T-helper 2 cell treated with Interferon-gamma antibody and Interleukin-4, amounts not matched to agents 100 ng/mL and 5 ng/mL, for 36 hours (primary cell): ENCODE measurements around the gene SART1. TPM values are rescaled to one million over a fixed set of nuclear protein-coding genes. Genes with fewer than 3 reads are reported as not detected.
"Not testable (repeated sequence)": the region's sequence is repeated elsewhere in the genome, so short reads cannot be mapped to it uniquely, and the experiment has no call there.

Experiments
- intact Hi-C: fragments of 100-400 bp; cut with micrococcal nuclease; formaldehyde crosslinking; loops from one replicate; pipeline ENCODE4 v1.15.1; 2023
- total RNA-seq: library from RNA; stranded (reverse); gene quantifications from 2 replicates; pipeline ENCODE4 v1.2.3, GENCODE V29; 2022

Gene SART1
- total RNA-seq, 1 donor from 2014 or later: 88.8 TPM

GRCh38 chr11:65931773-65932557 is 29.6 kb upstream of the SART1 start:
- intact Hi-C loops: no loop called here

DNA sequence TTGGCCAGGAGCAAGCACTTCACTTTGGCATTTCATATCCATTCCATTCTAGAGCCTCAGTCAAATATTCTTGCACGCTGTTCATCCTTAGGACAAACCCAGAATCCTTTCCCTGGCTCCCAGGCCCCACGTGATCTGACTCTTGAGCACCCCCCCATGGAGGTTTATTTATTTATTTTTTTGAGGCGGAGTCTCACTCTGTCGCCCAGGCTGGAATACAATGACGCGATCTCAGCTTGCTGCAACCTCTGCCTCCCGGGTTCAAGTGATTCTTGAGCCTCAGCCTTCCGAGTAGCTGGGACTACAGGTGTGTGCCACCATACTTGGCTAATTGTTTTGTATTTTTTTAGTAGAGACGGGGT is 29.0 kb upstream of the SART1 start:
- intact Hi-C loops: no loop called here

- intact Hi-C loops: no loop called here
These were observed 27.5 kb upstream of the SART1 start for GRCh38 chr11:65934014-65934413.

- intact Hi-C loops: no loop called here
These were observed 23.8 kb upstream of the SART1 start for GRCh38 chr11:65937766-65938165.

DNA sequence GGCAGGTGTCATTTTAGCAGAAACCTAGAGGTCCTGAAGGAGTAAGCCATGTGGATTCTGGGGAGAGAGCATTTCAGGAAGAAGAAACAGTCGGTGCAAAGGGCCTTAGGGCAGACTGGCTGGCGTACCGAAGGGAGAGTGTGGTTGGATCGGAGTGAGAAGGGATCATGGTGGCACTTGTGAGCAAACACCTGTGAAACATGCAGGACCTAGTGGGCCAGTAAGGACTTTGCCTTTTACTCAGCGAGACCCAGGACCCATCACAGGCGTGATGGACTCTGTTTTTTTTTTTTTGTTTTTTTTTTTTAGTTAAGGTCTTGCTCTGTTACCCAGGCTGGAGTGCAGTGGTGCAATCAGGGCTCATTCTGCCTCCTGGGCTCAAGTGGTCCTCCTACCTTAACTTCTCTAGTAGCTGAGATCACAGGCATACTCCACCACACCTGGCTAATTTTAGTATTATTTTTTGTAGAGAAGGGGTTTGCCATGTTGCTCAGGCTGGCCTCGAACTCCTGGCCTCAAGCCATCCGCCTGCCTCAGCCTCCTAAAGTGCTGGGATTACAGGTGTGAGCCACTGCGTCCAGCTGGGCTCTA is 19.7 kb upstream of the SART1 start:
- intact Hi-C loops: no loop called here

DNA sequence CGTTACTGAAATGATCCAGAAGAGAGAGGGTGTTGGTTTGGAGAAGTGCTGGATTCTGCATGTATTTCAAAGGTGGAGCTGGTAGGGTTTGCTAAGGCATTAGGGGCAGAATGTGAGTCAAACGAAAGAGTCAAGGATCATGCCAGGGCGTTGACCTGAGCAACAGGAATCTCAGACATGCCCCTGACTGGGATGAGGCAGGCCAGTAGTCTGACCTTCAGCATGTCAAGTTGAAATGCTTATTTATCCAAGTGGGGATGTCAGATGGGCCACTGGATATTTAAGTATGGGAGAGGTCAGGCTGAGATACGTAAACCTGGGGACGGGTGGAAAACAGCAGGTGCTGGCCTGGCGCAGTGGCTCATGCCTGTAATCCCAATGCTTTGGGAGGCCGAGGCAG is 19.0 kb upstream of the SART1 start:
- intact Hi-C loops: no loop called here

DNA sequence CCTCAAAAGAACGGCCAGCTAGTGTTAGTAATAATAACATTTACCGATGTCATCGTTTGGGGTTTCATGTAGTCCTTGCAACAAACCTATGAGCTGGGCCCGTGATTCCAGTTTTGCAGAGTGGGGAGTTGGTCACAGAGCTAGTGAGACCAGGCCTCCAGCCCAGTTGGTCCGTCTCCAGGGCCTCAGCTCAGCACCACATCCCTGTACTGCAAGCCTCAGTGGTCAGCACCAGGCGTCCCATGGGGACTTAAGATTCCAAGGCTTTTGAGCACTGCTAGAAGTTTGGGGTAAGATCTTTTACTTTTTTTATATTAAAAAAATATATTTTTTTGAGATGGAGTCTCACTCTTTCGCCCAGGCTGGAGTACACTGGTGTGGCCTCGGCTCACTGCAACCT is 17.3 kb upstream of the SART1 start:
- intact Hi-C loops: no loop called here

DNA sequence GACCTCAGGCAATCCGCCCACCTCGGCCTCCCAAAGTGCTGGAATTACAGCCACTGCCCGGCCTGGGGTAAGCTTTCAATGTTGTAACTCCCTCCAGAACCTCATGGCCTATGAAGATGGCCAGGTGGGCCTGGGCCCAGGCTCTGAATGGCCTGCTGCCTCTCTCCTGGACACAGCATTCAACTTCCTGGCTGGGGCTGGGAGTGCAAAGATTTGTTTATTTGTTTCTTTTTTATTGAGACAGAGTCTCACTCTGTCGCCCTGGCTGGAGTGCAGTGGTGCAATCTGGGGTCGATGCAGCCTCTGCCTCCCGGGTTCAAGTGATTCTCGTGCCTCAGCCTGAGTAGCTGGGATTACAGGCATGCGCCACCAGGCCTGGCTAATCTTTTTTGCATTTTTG is 16.8 kb upstream of the SART1 start:
- intact Hi-C loops: no loop called here

DNA sequence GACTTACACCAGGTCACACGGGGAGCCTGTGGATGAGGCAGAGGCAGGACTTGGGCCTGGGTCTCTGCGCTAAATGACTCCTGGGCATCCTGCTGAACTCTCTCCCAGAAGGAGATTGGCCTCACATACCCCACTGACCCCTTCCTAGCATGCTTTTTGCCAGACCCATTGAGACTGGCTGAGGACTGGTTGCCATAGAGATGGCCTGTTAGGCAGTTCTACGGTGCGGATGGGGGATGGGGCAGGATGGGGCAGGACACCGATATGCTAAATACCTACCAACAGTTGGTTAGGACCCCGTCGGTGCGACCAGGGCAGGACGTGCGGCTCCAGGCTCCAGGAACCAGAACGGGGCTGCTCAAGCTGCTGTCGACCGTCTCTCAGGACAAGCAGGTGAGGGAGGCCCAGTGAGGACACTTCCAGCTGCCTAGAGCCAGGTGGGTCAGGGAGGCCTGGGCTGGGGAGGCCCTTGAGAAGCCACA is 16.1 kb upstream of the SART1 start, which contains the start of gene TSGA10IP:
TSS of gene TSGA10IP (plus strand) at position 51 of the 482 bp plus-strand sequence. CDS start at position 247, 196 bp downstream.
- intact Hi-C loops: no loop called here

DNA sequence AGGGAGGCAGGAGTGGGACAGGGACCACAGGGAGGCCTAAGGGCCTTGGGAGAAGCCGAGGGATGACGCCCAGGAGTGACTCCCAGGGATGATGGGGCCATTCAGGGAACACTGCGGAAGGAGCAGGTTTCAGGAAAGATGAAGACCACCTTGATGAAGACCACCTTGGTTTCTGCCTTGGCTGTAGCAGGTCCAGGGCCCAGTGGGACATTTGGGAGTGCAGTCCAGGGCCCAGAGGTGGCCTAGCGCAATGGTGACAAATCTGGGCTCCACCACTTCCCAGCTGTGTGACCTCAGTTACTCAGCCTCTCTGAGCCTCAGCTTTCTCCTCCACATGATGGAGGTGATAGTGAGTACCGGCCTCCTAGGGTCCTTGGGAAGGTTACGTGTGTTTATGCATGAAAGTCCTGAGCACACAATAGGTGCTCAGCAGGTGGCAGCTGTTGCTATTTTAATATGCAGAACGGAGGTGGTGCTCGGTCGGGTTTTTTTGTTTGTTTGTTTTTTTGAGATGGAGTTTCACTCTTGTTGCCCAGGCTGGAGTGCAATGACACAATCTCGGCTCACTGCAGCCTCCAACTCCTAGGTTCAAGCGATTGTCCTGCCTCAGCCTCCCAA is 15.5 kb upstream of the SART1 start:
- intact Hi-C loops: no loop called here

GRCh38 chr11:65946655-65947054 is 14.9 kb upstream of the SART1 start:
- intact Hi-C loops: no loop called here

DNA sequence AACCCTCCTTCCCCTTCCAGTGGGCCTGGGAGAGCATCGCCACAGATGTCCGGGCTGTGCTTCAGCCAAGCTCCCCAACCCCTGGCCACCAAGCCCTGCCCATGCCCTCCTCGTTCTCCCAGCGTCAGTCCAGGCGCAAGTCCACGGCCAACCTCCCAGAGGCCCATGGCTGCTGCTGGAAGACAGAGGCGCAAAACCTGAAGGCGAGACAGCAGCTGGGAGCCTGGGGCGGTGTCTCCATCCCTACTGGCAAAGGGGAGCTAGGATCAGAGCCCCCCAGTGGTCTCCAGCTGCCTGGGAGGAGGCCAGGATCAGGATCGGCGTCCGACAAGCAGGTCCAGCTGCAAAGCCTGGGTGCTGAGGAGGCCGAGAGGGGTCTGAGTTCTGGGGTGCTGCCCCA is 14.4 kb upstream of the SART1 start:
- intact Hi-C loops: no loop called here

- intact Hi-C loops: no loop called here
These were observed 13.9 kb upstream of the SART1 start for GRCh38 chr11:65947603-65948125.

DNA sequence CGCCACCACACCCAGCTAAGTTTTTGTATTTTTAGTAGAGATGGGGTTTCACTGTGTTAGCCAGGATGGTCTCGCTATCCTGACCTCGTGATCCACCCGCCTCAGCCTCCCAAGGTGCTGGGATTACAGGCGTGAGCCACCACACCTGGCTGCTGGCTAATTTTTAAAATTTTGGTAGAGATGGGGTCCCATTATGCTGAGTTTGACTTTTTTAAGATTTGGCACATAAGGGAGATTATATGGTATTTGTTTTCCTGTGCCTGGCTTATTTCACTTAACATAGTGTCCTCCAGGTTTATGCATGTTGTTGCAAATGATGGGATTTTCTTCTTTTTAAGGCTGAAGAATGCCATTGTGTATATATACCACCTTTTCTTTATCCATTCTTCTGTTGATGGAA is 10.8 kb upstream of the SART1 start:
- intact Hi-C loops: not testable (repeated sequence)

GRCh38 chr11:65951641-65952040 is 9.9 kb upstream of the SART1 start:
- intact Hi-C loops: not testable (repeated sequence)

DNA sequence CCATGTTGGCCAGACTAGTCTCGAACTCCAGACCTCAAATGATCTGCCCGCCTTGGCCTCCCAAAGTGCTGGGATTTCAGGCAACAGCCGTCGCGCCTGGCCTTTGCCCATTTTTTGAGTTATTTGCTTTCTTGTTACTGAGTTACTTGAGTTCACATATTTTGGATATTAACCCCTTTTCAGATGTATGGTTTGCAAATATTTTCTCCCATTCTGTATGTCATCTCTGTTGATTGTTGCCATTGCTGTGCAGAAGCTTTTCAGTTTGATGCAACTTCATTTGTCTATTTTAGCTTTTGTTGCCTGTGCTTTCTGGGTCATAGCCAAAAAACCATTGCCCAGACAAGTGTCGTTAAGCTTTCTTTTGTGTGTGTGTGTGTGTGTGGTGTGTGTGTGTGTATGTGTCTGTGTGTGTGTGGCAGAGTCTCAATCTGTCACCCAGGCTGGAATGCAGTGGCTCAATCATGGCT is 9.4 kb upstream of the SART1 start:
- intact Hi-C loops: no loop called here

GRCh38 chr11:65953471-65953870 is 8.1 kb upstream of the SART1 start:
- intact Hi-C loops: no loop called here

GRCh38 chr11:65954771-65955170 is 6.8 kb upstream of the SART1 start:
- intact Hi-C loops: no loop called here

DNA sequence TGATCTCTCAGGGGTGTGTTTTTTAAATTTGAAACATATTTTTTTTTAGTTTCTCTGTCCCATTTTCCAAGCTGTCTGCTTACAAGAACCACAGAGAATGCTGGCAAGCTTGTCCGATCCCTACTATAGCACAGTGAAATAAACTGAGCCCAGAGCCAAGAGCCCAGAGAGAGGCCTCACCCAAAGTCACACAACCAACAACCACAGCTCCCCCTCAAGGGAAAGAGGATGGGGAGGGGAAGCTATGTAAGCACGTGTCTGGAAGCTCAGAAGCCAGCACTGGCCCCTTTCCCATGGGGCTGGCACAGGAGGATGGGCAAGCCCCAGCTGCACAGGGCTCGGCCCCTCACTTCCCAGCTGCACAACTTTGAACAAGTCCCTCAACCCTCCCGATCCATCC is 3.2 kb upstream of the SART1 start:
- intact Hi-C loops: no loop called here

DNA sequence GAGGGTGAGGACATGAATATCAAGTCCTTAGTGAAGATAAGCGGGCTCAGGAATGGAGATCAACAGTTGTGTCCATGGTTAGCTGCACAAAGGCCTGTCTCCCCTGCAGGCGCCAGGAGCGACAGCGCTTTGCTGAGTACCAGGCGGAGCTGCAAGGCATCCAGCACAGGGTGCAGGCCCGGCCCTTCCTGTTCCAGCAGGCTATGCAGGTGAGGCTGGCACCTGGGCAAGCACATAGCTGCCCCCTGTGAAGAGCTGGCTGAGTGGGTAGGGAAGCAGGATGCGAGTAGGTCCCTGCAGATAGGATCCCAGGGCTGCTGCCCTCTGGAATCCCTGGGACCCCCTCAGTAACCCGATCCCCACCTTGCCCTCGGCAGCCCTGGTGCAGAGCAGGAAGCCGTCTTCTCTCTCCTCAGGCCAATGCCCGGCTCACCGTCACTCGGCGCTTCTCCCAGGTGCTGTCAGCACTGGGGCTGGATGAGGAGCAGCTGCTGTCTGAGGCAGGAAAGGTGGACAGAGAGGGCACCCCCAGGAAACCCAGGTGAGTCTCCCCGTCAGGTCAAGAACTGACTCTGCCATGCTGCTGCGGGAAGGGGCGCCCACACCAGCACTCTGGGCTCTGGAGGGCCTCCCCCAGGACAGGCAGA is 2.6 kb upstream of the SART1 start:
- intact Hi-C loops: no loop called here

GRCh38 chr11:65960824-65961266 is 689 bp upstream of the SART1 start:
- intact Hi-C loops: loop anchor here (1.0 kb wide), 5 partner anchors 33 to 101 kb away; partner anchors contain the start of genes BANF1, C11orf68, CCDC85B and DRAP1
